DOHH2 (cell line): Measurements from ENCODE around the gene DNAJC17.
A peak's percentile ranks its signal among the peaks of the same experiment; 100 is the strongest.

Experiments used
- H3F3A ChIP-seq: fragments of 200-600 bp; sonication (generic), shearing (Covaris generic); 2 replicates; pipeline ENCODE4 v1.6.0; 2016; ENCODE audit warnings: antibody characterized with exemption, mild to moderate bottlenecking; ENCODE audit not compliant: control insufficient read depth, insufficient read depth
- H3K27ac ChIP-seq: fragments of 200-600 bp; sonication (generic); 2 replicates; pipeline ENCODE4 v1.5.1; 2014; ENCODE audit warnings: low read depth, mild to moderate bottlenecking, low read length, moderate library complexity
- H3K27me3 ChIP-seq: fragments of 200-600 bp; sonication (generic); 2 replicates; pipeline ENCODE4 v1.6.1; 2014; ENCODE audit warnings: mild to moderate bottlenecking, low read length, mixed read lengths; ENCODE audit not compliant: control insufficient read depth
- H3K36me3 ChIP-seq: fragments of 200-600 bp; sonication (generic); 2 replicates; pipeline ENCODE4 v1.6.1; 2014; ENCODE audit warnings: mild to moderate bottlenecking, low read length, moderate library complexity, mixed read lengths; ENCODE audit not compliant: control insufficient read depth
- H3K4me1 ChIP-seq: fragments of 200-600 bp; sonication (generic); 2 replicates; pipeline ENCODE4 v1.6.1; 2014; ENCODE audit warnings: mild to moderate bottlenecking, low read length, mixed read lengths; ENCODE audit not compliant: control insufficient read depth
- H3K4me2 ChIP-seq: fragments of 200-600 bp; sonication (generic); 2 replicates; pipeline ENCODE4 v1.6.0; 2014; ENCODE audit warnings: mild to moderate bottlenecking, low read length, moderate library complexity
- H3K4me3 ChIP-seq: fragments of 200-600 bp; sonication (generic); 2 replicates; pipeline ENCODE4 v1.5.1; 2014; ENCODE audit warnings: mild to moderate bottlenecking, low read length, mixed read lengths
- H3K79me2 ChIP-seq: fragments of 200-600 bp; sonication (generic); 2 replicates; pipeline ENCODE4 v1.6.1; 2014; ENCODE audit warnings: mild to moderate bottlenecking, low read length, mixed read lengths; ENCODE audit not compliant: control insufficient read depth
- H3K9me2 ChIP-seq: fragments of 200-600 bp; sonication (generic); replicated peaks from 2 replicates; pipeline ENCODE4 v1.6.1; 2014; ENCODE audit warnings: mild to moderate bottlenecking, low read length, mixed read lengths; ENCODE audit not compliant: control insufficient read depth
- H3K9me3 ChIP-seq: fragments of 200-600 bp; sonication (generic); 2 replicates; pipeline ENCODE4 v1.6.1; 2014; ENCODE audit warnings: antibody characterized with exemption, low read length, mixed read lengths; ENCODE audit not compliant: control insufficient read depth, insufficient read depth
- H4K20me1 ChIP-seq: fragments of 200-600 bp; sonication (generic); 2 replicates; pipeline ENCODE4 v1.6.0; 2014; ENCODE audit warnings: low read depth, mild to moderate bottlenecking, antibody characterized with exemption, low read length, moderate library complexity; ENCODE audit not compliant: control insufficient read depth, insufficient read depth
- CTCF ChIP-seq: fragments of 200-600 bp; sonication (generic); IDR thresholded peaks from one replicate; pipeline ENCODE4 v1.5.1; 2014; ENCODE audit warnings: antibody characterized with exemption, mild to moderate bottlenecking, low read depth, low read length; ENCODE audit not compliant: poor library complexity, severe bottlenecking
- EZH2phosphoT487 ChIP-seq: fragments of 200-600 bp; sonication (generic); IDR thresholded peaks from 2 replicates; pipeline ENCODE4 v1.6.1; 2017; ENCODE audit warnings: borderline replicate concordance, mild to moderate bottlenecking, antibody characterized with exemption, low read length, moderate library complexity, mixed read lengths

Gene DNAJC17

GRCh38 chr15:40843885-40844695 lies 36.8 kb upstream of the DNAJC17 start, which contains the start of gene SPINT1:
Gene SPINT1, plus strand, starts transcription at chr15:40844048. Its CDS starts 507 bp downstream, at chr15:40844555.
- H3K4me2 ChIP-seq: peak within 1 kb of the TSS; percentile 71
- no peak for TF ChIP-seq EZH2phosphoT487
- no peak for TF ChIP-seq CTCF
- no peaks in the 10 kb centered on the region for H4K20me1 ChIP-seq
- H3K27ac ChIP-seq: no peak within 1 kb of the TSS
- no peaks in the 10 kb centered on the region for H3K36me3 ChIP-seq
- H3K79me2 ChIP-seq: peaks cover 4% of the 10 kb centered on the region; the same call in 1 of the 2 replicates
- peaks cover 11% of the 10 kb centered on the region for H3K27me3 ChIP-seq
- H3F3A ChIP-seq: peaks cover 3% of the 10 kb centered on the region
- H3K9me2 ChIP-seq: no peaks in the 10 kb centered on the region
- H3K9me3 ChIP-seq: no peaks in the 10 kb centered on the region
- peaks cover 47% of the 10 kb centered on the region for H3K4me1 ChIP-seq
- H3K4me3 ChIP-seq: peak within 1 kb of the TSS; percentile 79

GRCh38 chr15:40843261-40843884 lies 36.1 kb upstream of the DNAJC17 start:
- peaks cover 3% of the 10 kb centered on the region for H3F3A ChIP-seq
- H3K4me1 ChIP-seq: peaks cover 47% of the 10 kb centered on the region
- TF ChIP-seq EZH2phosphoT487: 0 out of 2 replicates have a peak, but pooled peaks have one; percentile 33
- TF ChIP-seq CTCF: no peak
- H3K36me3 ChIP-seq: no peaks in the 10 kb centered on the region
- no peaks in the 10 kb centered on the region for H3K9me3 ChIP-seq
- H3K9me2 ChIP-seq: no peaks in the 10 kb centered on the region
- peaks cover 11% of the 10 kb centered on the region for H3K27me3 ChIP-seq
- H3K79me2 ChIP-seq: peaks cover 4% of the 10 kb centered on the region; the same call in 1 of the 2 replicates
- H3K4me3 ChIP-seq: peak overlapping the region; percentile 79
- H3K4me2 ChIP-seq: peak overlapping the region; percentile 71
- H4K20me1 ChIP-seq: no peaks in the 10 kb centered on the region
- no peak overlapping the region for H3K27ac ChIP-seq

GRCh38 chr15:40841741-40842140 lies 34.5 kb upstream of the DNAJC17 start:
- H3K4me2 ChIP-seq: no peak overlapping the region
- no peak overlapping the region for H3K27ac ChIP-seq
- H3K27me3 ChIP-seq: peaks cover 11% of the 10 kb centered on the region
- H3K79me2 ChIP-seq: peaks cover 4% of the 10 kb centered on the region; the same call in 1 of the 2 replicates
- H3K36me3 ChIP-seq: no peaks in the 10 kb centered on the region
- no peak overlapping the region for H3K4me3 ChIP-seq
- no peak for TF ChIP-seq CTCF
- TF ChIP-seq EZH2phosphoT487: no peak
- no peaks in the 10 kb centered on the region for H3K9me2 ChIP-seq
- H4K20me1 ChIP-seq: no peaks in the 10 kb centered on the region
- no peaks in the 10 kb centered on the region; the same call in none of the 2 replicates for H3F3A ChIP-seq
- H3K9me3 ChIP-seq: no peaks in the 10 kb centered on the region
- peaks cover 32% of the 10 kb centered on the region for H3K4me1 ChIP-seq
